Heart right ventricle (tissue), 16 donors: Measurements from ENCODE around the gene ATL2. TPM values are rescaled to one million over a fixed set of nuclear protein-coding genes. Genes with fewer than 3 reads are reported as not detected.

Experiments used
- ATAC-seq, 8 donors: fragments of 200-7000 bp; cut with Tn5 transposase; one replicate each; pipeline ENCODE4 v1.9.1; 2020; ENCODE audit warnings: mild to moderate bottlenecking in 8 of 8, moderate library complexity in 8 of 8, moderate number of reproducible peaks in 1 of 8
- DNase-seq, 2 donors: peaks; one replicate each; pipeline ENCODE4 v3.0.0-alpha.2; 2020
- H3K27ac ChIP-seq, 10 donors: fragments of 200-600 bp; sonication (generic) in 2 of 10; one replicate each; pipeline versions ENCODE4 v1.5.0 to v1.8.0; 2020 to 2022; ENCODE audit warnings: mild to moderate bottlenecking in 3 of 10
- H3K27me3 ChIP-seq, 7 donors: fragments of 200-600 bp; one replicate each; pipeline ENCODE4 v1.8.0; 2021 to 2022; ENCODE audit warnings: mild to moderate bottlenecking in 2 of 7
- H3K36me3 ChIP-seq, 9 donors: fragments of 200-600 bp; sonication (generic) in 1 of 9; one replicate each; pipeline versions ENCODE4 v1.5.0 to v1.8.0; 2020 to 2022; ENCODE audit warnings: mild to moderate bottlenecking in 2 of 9
- H3K4me1 ChIP-seq, 9 donors: fragments of 200-600 bp; sonication (generic) in 1 of 9; one replicate each; pipeline versions ENCODE4 v1.5.0 to v1.8.0; 2020 to 2022; ENCODE audit warnings: mild to moderate bottlenecking in 4 of 9
- H3K4me3 ChIP-seq, 10 donors: fragments of 200-600 bp; sonication (generic) in 2 of 10; one replicate each; pipeline versions ENCODE4 v1.5.0 to v1.8.0; 2020 to 2022; ENCODE audit warnings: mild to moderate bottlenecking in 7 of 10, moderate library complexity in 2 of 10
- H3K9me3 ChIP-seq, 11 donors: fragments of 200-600 bp in 10 of 11; sonication (generic) in 2 of 11; one replicate each; pipeline versions ENCODE4 v1.5.0 to v1.8.0; 2013 to 2022; ENCODE audit warnings: mild to moderate bottlenecking in 2 of 11, control low read depth in 1 of 11, moderate library complexity in 1 of 11
- CTCF ChIP-seq, 9 donors: fragments of 200-600 bp; sonication (generic) in 2 of 9; IDR thresholded peaks; one replicate each; pipeline versions ENCODE4 v1.5.0 to v1.8.0; 2021 to 2022; ENCODE audit warnings: antibody characterized with exemption in 9 of 9, mild to moderate bottlenecking in 5 of 9, moderate library complexity in 1 of 9
- WGBS, 2 donors: extraction: QIAGEN DNeasy Blood & Tissue Kit; methylation state at CpG; one replicate each; pipeline ENCODE4 v1.1.7; 2013; ENCODE audit warnings: inconsistent platforms in 1 of 2; 5-methylcytosine and 5-hydroxymethylcytosine counted together
- intact Hi-C, 10 donors: fragments of 100-400 bp; cut with DNase I; formaldehyde crosslinking; loops; one replicate each; pipeline versions ENCODE4 v1.11.1 to v1.14.2; 2022
- polyA plus RNA-seq, 2 donors: library from polyadenylated mRNA; stranded (reverse); fragments of 200-250 nt; gene quantifications; one replicate each; pipeline ENCODE4 v1.2.3, GENCODE V29; 2013
- total RNA-seq, 10 donors: library from RNA; stranded (reverse); fragmentation: NEBNext Ultra II Directional in 3 of 10; extraction: Animal tissue kit (Norgen Biotek cat#: 25700) in 3 of 10; gene quantifications; one replicate each; pipeline versions ENCODE4 v1.2.1 to v1.2.4, GENCODE V29; 2021 to 2023
- donor health status: Arrhythmogenic right ventricular cardiomyopathy.
- donor health status: ischemic (EF 13 %, LVEDD 7.1; RV severe dilation, severe dysfunction).
- donor health status: healthy with polysubstance abuse.
- donor health status: DM: no; HTN: yes; CAD: no.
- donor health status: DM: no; HTN: no; CAD: no.
- donor health status: ischemic (EF 25% LVEDD 6.9; RV normal size, moderate dysfunction).
- donor health status: ischemic (EF 25% LVEDD 5.7; RV mildly dilated, moderate dysfunction).
- donor health status: healthy.
- donor health status: DM: yes; HTN: yes; CAD: no.
- donor health status: Ischemic cardiomyopathy.
- donor health status: ischemic (EF 35%, LVEDD 5.7; RV mildly dilated, moderate dysfunction).
- donor health status: nonischemic (EF 11% LVEDD 7.7; RV severe dilation, severe dysfunction).
- donor health status: DM: yes; HTN: yes; CAD: no.
- donor health status: PGD.
- donor health status: ischemic (EF 29% LVEDD 5.4; RV normal size, mild dysfunction).
- donor health status: nonischemic (EF 23%, LVEDD 6.1; RV moderate dilation, normal function).

Gene ATL2
- total and polyA plus RNA-seq, 12 donors, result 14.1 to 46.2 (median 30.2) TPM

- no peak for ATAC-seq
- TF ChIP-seq CTCF (IDR thresholded peaks at IDR 0.05), result no peak
- no peak overlapping the region for H3K4me3 ChIP-seq
- H3K36me3 ChIP-seq, result peaks cover 0 to 61% (median 17%) of the 10 kb centered on the region in 9 donors
- no peaks in the 10 kb centered on the region for H3K27me3 ChIP-seq
- 99 to 100% methylated on average over 3 of the region's 3 CpGs for WGBS, 2 donors
- no peak for DNase-seq
- H3K9me3 ChIP-seq, result peaks cover 0 to 4% (median 0%) of the 10 kb centered on the region in 11 donors
- H3K27ac ChIP-seq, result no peak overlapping the region
- intact Hi-C loops, result no loop called here
- peaks cover 0 to 31% (median 0%) of the 10 kb centered on the region in 9 donors for H3K4me1 ChIP-seq
Observed at GRCh38 chr2:38343212-38343611, 33.9 kb downstream of the ATL2 start.

- intact Hi-C loops, result loop anchor here in 1 of 10 donors (10.0 kb wide), 1 partner anchor 118 kb away; no protein-coding TSS in a partner anchor
- H3K27ac ChIP-seq, result no peak overlapping the region
- H3K9me3 ChIP-seq, result peaks cover 0 to 6% (median 0%) of the 10 kb centered on the region in 11 donors
- ATAC-seq (no peak), DNase-seq (no peak)
- TF ChIP-seq CTCF (IDR thresholded peaks at IDR 0.05), result no peak
- peaks cover 0 to 87% (median 4%) of the 10 kb centered on the region in 9 donors for H3K36me3 ChIP-seq
- H3K27me3 ChIP-seq, result no peaks in the 10 kb centered on the region
- 95 to 96% methylated on average over 6 of the region's 6 CpGs for WGBS, 2 donors
- no peak overlapping the region for H3K4me3 ChIP-seq
- H3K4me1 ChIP-seq, result no peaks in the 10 kb centered on the region
Observed at GRCh38 chr2:38336621-38337020, 40.5 kb downstream of the ATL2 start.

- no peaks in the 10 kb centered on the region for H3K27me3 ChIP-seq
- peaks cover 0 to 56% (median 2%) of the 10 kb centered on the region in 9 donors for H3K36me3 ChIP-seq
- H3K27ac ChIP-seq, result no peak overlapping the region
- H3K9me3 ChIP-seq, result peaks cover 0 to 35% (median 16%) of the 10 kb centered on the region in 11 donors
- intact Hi-C loops, result loop anchor here in 1 of 10 donors (10.0 kb wide), 1 partner anchor 124 kb away; no protein-coding TSS in a partner anchor
- WGBS, 2 donors, result 98% methylated on average over 7 of the region's 7 CpGs
- H3K4me3 ChIP-seq, result no peak overlapping the region
- ATAC-seq (no peak), DNase-seq (no peak)
- TF ChIP-seq CTCF (IDR thresholded peaks at IDR 0.05), result no peak
- peaks cover 0 to 13% (median 3%) of the 10 kb centered on the region in 9 donors for H3K4me1 ChIP-seq
Observed at GRCh38 chr2:38330754-38331153, 46.3 kb downstream of the ATL2 start.

- no peak overlapping the region for H3K4me3 ChIP-seq
- ATAC-seq, result no peak
- no peak for DNase-seq
- no peaks in the 10 kb centered on the region for H3K27me3 ChIP-seq
- H3K9me3 ChIP-seq, result peaks cover 0 to 35% (median 16%) of the 10 kb centered on the region in 11 donors
- peaks cover 0 to 25% (median 9%) of the 10 kb centered on the region in 9 donors for H3K4me1 ChIP-seq
- WGBS, 2 donors, result 98% methylated on average over 9 of the region's 9 CpGs
- no peak for TF ChIP-seq CTCF (IDR thresholded peaks at IDR 0.05)
- H3K27ac ChIP-seq, result no peak overlapping the region
- intact Hi-C loops, result loop anchor here in 7 of 10 donors (5.0 to 10.0 kb wide), 5 partner anchors 35 to 140 kb away; partner anchors contain the start of gene ATL2 (in 2 of the 7)
- H3K36me3 ChIP-seq, result peaks cover 0 to 38% (median 2%) of the 10 kb centered on the region in 9 donors
Observed at GRCh38 chr2:38327580-38327979, 49.5 kb downstream of the ATL2 start.
